HG03432 (cell line): ENCODE measurements around the gene HTT.

Experiments
- ATAC-seq: cut with Tn5 transposase; IDR thresholded peaks from one replicate; pipeline ENCODE4 v1.9.1; 2021; ENCODE audit warnings: mild to moderate bottlenecking, moderate library complexity; ENCODE audit not compliant: unreplicated experiment

HTT gene

GRCh38 chr4:3233391-3234071 lies 159.1 kb downstream of the HTT start:
- ATAC-seq = no peak

- no peak for ATAC-seq
These were observed 159.9 kb downstream of the HTT start for GRCh38 chr4:3234171-3235029.

- no peak for ATAC-seq
These were observed 160.5 kb downstream of the HTT start for GRCh38 chr4:3235030-3235345.

GRCh38 chr4:3235581-3235980 lies 161.1 kb downstream of the HTT start:
- ATAC-seq = no peak

GRCh38 chr4:3236326-3236878 lies 161.9 kb downstream of the HTT start:
- ATAC-seq = no peak

- no peak for ATAC-seq
These were observed 162.8 kb downstream of the HTT start for GRCh38 chr4:3237266-3237665.

- no peak for ATAC-seq
These were observed 163.5 kb downstream of the HTT start for GRCh38 chr4:3237712-3238560.

- no peak for ATAC-seq
These were observed 164.2 kb downstream of the HTT start for GRCh38 chr4:3238721-3239120.

- no peak for ATAC-seq
These were observed 164.8 kb downstream of the HTT start for GRCh38 chr4:3239303-3239702.

- ATAC-seq = no peak
These were observed 165.8 kb downstream of the HTT start for GRCh38 chr4:3239998-3240920.

GRCh38 chr4:3240936-3241522 lies 166.5 kb downstream of the HTT start:
- ATAC-seq = no peak

GRCh38 chr4:3241898-3242524 lies 167.5 kb downstream of the HTT start:
- no peak for ATAC-seq

GRCh38 chr4:3243136-3243780 lies 168.8 kb downstream of the HTT start:
- ATAC-seq = no peak

GRCh38 chr4:3244002-3244401 lies 169.5 kb downstream of the HTT start:
- no peak for ATAC-seq

GRCh38 chr4:3244747-3245146 lies 170.3 kb downstream of the HTT start:
- ATAC-seq = no peak

GRCh38 chr4:3245676-3246075 lies 171.2 kb downstream of the HTT start:
- ATAC-seq = no peak

GRCh38 chr4:3246458-3247398 lies 172.2 kb downstream of the HTT start:
- ATAC-seq = no peak
